DMS53 (cell line): Measurements from ENCODE around the gene PSG1.
A peak's percentile ranks its signal among the peaks of the same experiment; 100 is the strongest.
"Not testable (repeated sequence)": the region's sequence is repeated elsewhere in the genome, so short reads cannot be mapped to it uniquely, and the experiment has no call there.

Experiments used
- DNase-seq: peaks from one replicate; lab custom pipeline; 2025; lab: John Stamatoyannopoulos, UW

PSG1 gene

GRCh38 chr19:42879613-42880012 lies at the start of gene PSG1:
PSG1 (minus strand) TSS chr19:42879713; CDS start chr19:42879581, 132 bp downstream.
- no peak for DNase-seq

GRCh38 chr19:42928896-42929295 lies 49.4 kb upstream of the PSG1 start:
- DNase-seq, result no peak

GRCh38 chr19:42926781-42927180 lies 47.3 kb upstream of the PSG1 start:
- DNase-seq, result no peak

- peak; percentile 58 for DNase-seq
These were observed 43.6 kb upstream of the PSG1 start for GRCh38 chr19:42923106-42923505.

GRCh38 chr19:42920971-42921370 lies 41.5 kb upstream of the PSG1 start:
- DNase-seq, result not testable (repeated sequence)

- no peak for DNase-seq
These were observed 40.2 kb upstream of the PSG1 start for GRCh38 chr19:42919757-42920079.

GRCh38 chr19:42919070-42919756 lies 39.7 kb upstream of the PSG1 start:
- peak; percentile 6 for DNase-seq

GRCh38 chr19:42918377-42919069 lies 39.0 kb upstream of the PSG1 start:
- not testable (repeated sequence) for DNase-seq

GRCh38 chr19:42917634-42918033 lies 38.1 kb upstream of the PSG1 start, which contains the start of gene PSG6:
PSG6 (minus strand) TSS chr19:42917894; CDS start chr19:42917792, 102 bp downstream.
- not testable (repeated sequence) for DNase-seq

GRCh38 chr19:42916931-42917330 lies 37.4 kb upstream of the PSG1 start:
- not testable (repeated sequence) for DNase-seq

GRCh38 chr19:42913516-42913915 lies 34.0 kb upstream of the PSG1 start:
- not testable (repeated sequence) for DNase-seq

- DNase-seq, result not testable (repeated sequence)
These were observed 33.4 kb upstream of the PSG1 start for GRCh38 chr19:42912941-42913340.

GRCh38 chr19:42911731-42912130 lies 32.2 kb upstream of the PSG1 start:
- DNase-seq, result not testable (repeated sequence)

GRCh38 chr19:42906162-42906561 lies 26.6 kb upstream of the PSG1 start:
- not testable (repeated sequence) for DNase-seq

- not testable (repeated sequence) for DNase-seq
These were observed 21.0 kb upstream of the PSG1 start for GRCh38 chr19:42900561-42900960.

- DNase-seq, result not testable (repeated sequence)
These were observed 20.2 kb upstream of the PSG1 start for GRCh38 chr19:42899674-42900073.

- not testable (repeated sequence) for DNase-seq
These were observed 19.6 kb upstream of the PSG1 start for GRCh38 chr19:42899110-42899509.

GRCh38 chr19:42898656-42899055 lies 19.1 kb upstream of the PSG1 start:
- DNase-seq, result not testable (repeated sequence)

- DNase-seq, result not testable (repeated sequence)
These were observed 18.2 kb upstream of the PSG1 start for GRCh38 chr19:42897729-42898128.

GRCh38 chr19:42890446-42890845 lies 10.9 kb upstream of the PSG1 start:
- not testable (repeated sequence) for DNase-seq

GRCh38 chr19:42887876-42888445 lies 8.4 kb upstream of the PSG1 start:
- not testable (repeated sequence) for DNase-seq

- DNase-seq, result not testable (repeated sequence)
These were observed 3.2 kb upstream of the PSG1 start for GRCh38 chr19:42882730-42883129.

- not testable (repeated sequence) for DNase-seq
These were observed 2.5 kb upstream of the PSG1 start for GRCh38 chr19:42882010-42882409.
